ENCODE data around the gene THEMIS.
"Not testable (repeated sequence)": the region's sequence is repeated elsewhere in the genome, so short reads cannot be mapped to it uniquely, and the experiment has no call there.

Gene THEMIS

GRCh38 chr6:127914240-127914639 is 13.4 kb upstream of the THEMIS start:
- no peak for FAIRE-seq

- no peak for FAIRE-seq
Observed at GRCh38 chr6:127912914-127913313, 12.1 kb upstream of the THEMIS start.

- FAIRE-seq = no peak
Observed at GRCh38 chr6:127907960-127908640, 7.2 kb upstream of the THEMIS start.

- no peak for FAIRE-seq
Observed at GRCh38 chr6:127904160-127904559, 3.3 kb upstream of the THEMIS start.

- FAIRE-seq = no peak
Observed at GRCh38 chr6:127902933-127903332, 2.1 kb upstream of the THEMIS start.

GRCh38 chr6:127897484-127897883 is 3.4 kb downstream of the THEMIS start:
- FAIRE-seq = no peak

GRCh38 chr6:127894051-127894450 is 6.8 kb downstream of the THEMIS start:
- FAIRE-seq = peak; percentile 21

GRCh38 chr6:127893541-127893940 is 7.3 kb downstream of the THEMIS start:
- FAIRE-seq = no peak

GRCh38 chr6:127891731-127892326 is 9.0 kb downstream of the THEMIS start:
- FAIRE-seq = no peak

GRCh38 chr6:127886603-127887002 is 14.3 kb downstream of the THEMIS start:
- no peak for FAIRE-seq

- FAIRE-seq = no peak
Observed at GRCh38 chr6:127884134-127884533, 16.7 kb downstream of the THEMIS start.

- not testable (repeated sequence) for FAIRE-seq
Observed at GRCh38 chr6:127881949-127882348, 18.9 kb downstream of the THEMIS start.

- FAIRE-seq = no peak
Observed at GRCh38 chr6:127880429-127880828, 20.4 kb downstream of the THEMIS start.

GRCh38 chr6:127879685-127880084 is 21.2 kb downstream of the THEMIS start:
- no peak for FAIRE-seq

- FAIRE-seq = no peak
Observed at GRCh38 chr6:127878115-127878514, 22.7 kb downstream of the THEMIS start.

GRCh38 chr6:127877231-127877630 is 23.6 kb downstream of the THEMIS start:
- no peak for FAIRE-seq

- no peak for FAIRE-seq
Observed at GRCh38 chr6:127869772-127870404, 31.0 kb downstream of the THEMIS start.

GRCh38 chr6:127869183-127869582 is 31.7 kb downstream of the THEMIS start:
- no peak for FAIRE-seq

GRCh38 chr6:127868338-127868737 is 32.5 kb downstream of the THEMIS start:
- no peak for FAIRE-seq

GRCh38 chr6:127866766-127867165 is 34.1 kb downstream of the THEMIS start:
- no peak for FAIRE-seq

- no peak for FAIRE-seq
Observed at GRCh38 chr6:127865108-127865507, 35.8 kb downstream of the THEMIS start.

GRCh38 chr6:127864701-127865100 is 36.2 kb downstream of the THEMIS start:
- no peak for FAIRE-seq

GRCh38 chr6:127860723-127861122 is 40.1 kb downstream of the THEMIS start:
- no peak for FAIRE-seq

GRCh38 chr6:127859956-127860355 is 40.9 kb downstream of the THEMIS start:
- no peak for FAIRE-seq
